RWPE2 (cell line): ENCODE results near the gene CNOT1.

Experiments
- ATAC-seq: fragments of 200-7000 bp; cut with Tn5 transposase; 3 replicates; pipeline ENCODE4 v1.9.1; 2021; ENCODE audit warnings: low read depth
- DNase-seq: peaks from one replicate; pipeline ENCODE4 v3.0.0-alpha.2; 2020; ENCODE audit warnings: low spot score
- H3K27ac ChIP-seq: fragments of 450-650 bp; 2 replicates; pipeline ENCODE4 v1.5.1; 2017; ENCODE audit warnings: mild to moderate bottlenecking; ENCODE audit not compliant: poor library complexity, severe bottlenecking
- H3K27me3 ChIP-seq: fragments of 250-450 bp; sonication (Bioruptor Pico); 2 replicates; pipeline ENCODE4 v1.5.1; 2021; ENCODE audit warnings: mild to moderate bottlenecking, moderate library complexity; ENCODE audit not compliant: insufficient read depth, poor library complexity, severe bottlenecking
- H3K36me3 ChIP-seq: fragments of 250-450 bp; sonication (Bioruptor Pico); 2 replicates; pipeline ENCODE4 v1.5.1; 2020; ENCODE audit warnings: low read depth, mild to moderate bottlenecking, moderate library complexity
- H3K4me1 ChIP-seq: fragments of 250-450 bp; sonication (Bioruptor Pico); 2 replicates; pipeline ENCODE4 v1.5.1; 2021; ENCODE audit warnings: mild to moderate bottlenecking, moderate library complexity; ENCODE audit not compliant: insufficient read depth, poor library complexity, severe bottlenecking
- H3K4me3 ChIP-seq: fragments of 250-450 bp; sonication (Bioruptor Pico); 2 replicates; pipeline ENCODE4 v1.5.1; 2021; ENCODE audit warnings: mild to moderate bottlenecking, moderate library complexity; ENCODE audit not compliant: severe bottlenecking
- H3K9me3 ChIP-seq: fragments of 250-450 bp; sonication (Bioruptor Pico); 2 replicates; pipeline ENCODE4 v1.5.1; 2021; ENCODE audit warnings: mild to moderate bottlenecking, moderate library complexity; ENCODE audit not compliant: severe bottlenecking
- CTCF ChIP-seq: fragments of 450-650 bp; IDR thresholded peaks from one replicate; pipeline ENCODE4 v1.5.1; 2017; ENCODE audit warnings: mild to moderate bottlenecking, moderate library complexity; ENCODE audit not compliant: poor library complexity, severe bottlenecking

CNOT1 gene

GRCh38 chr16:58513874-58514273 lies 115.8 kb downstream of the CNOT1 start:
- no peak overlapping the region for H3K4me3 ChIP-seq
- no peak overlapping the region for H3K27ac ChIP-seq
- H3K36me3 ChIP-seq, result peaks cover 26% of the 10 kb centered on the region

GRCh38 chr16:58511933-58512815 lies 117.5 kb downstream of the CNOT1 start:
- no peaks in the 10 kb centered on the region for H3K9me3 ChIP-seq
- ATAC-seq (no peak), DNase-seq (peak; percentile 81)

More at GRCh38 chr16:58513874-58514273, 115.8 kb downstream of the CNOT1 start:
- DNase-seq (no peak), ATAC-seq (no peak)
- TF ChIP-seq CTCF, result no peak
- Histone ChIP-seq H3K27me3 (no peaks in the 10 kb centered on the region), H3K9me3 (no peaks in the 10 kb centered on the region), H3K4me1 (peaks cover 9% of the 10 kb centered on the region)

GRCh38 chr16:58510776-58511628 lies 118.6 kb downstream of the CNOT1 start:
- Histone ChIP-seq H3K36me3 (no peaks in the 10 kb centered on the region), H3K9me3 (no peaks in the 10 kb centered on the region), H3K4me1 (peaks cover 3% of the 10 kb centered on the region), H3K27me3 (no peaks in the 10 kb centered on the region), H3K4me3 (no peak overlapping the region), H3K27ac (no peak overlapping the region)
- no peak for ATAC-seq
- no peak for TF ChIP-seq CTCF
- DNase-seq, result peak; percentile 65

More at GRCh38 chr16:58511933-58512815, 117.5 kb downstream of the CNOT1 start:
- Histone ChIP-seq H3K27ac (no peak overlapping the region), H3K27me3 (no peaks in the 10 kb centered on the region), H3K4me3 (no peak overlapping the region), H3K4me1 (peaks cover 9% of the 10 kb centered on the region), H3K36me3 (peaks cover 9% of the 10 kb centered on the region)
- TF ChIP-seq CTCF, result peak; percentile 83

GRCh38 chr16:58510097-58510775 lies 119.4 kb downstream of the CNOT1 start:
- no peaks in the 10 kb centered on the region for H3K27me3 ChIP-seq
- no peak for ATAC-seq
- no peak overlapping the region for H3K27ac ChIP-seq
- TF ChIP-seq CTCF, result no peak
- peaks cover 3% of the 10 kb centered on the region for H3K4me1 ChIP-seq
- DNase-seq, result no peak
- H3K36me3 ChIP-seq, result no peaks in the 10 kb centered on the region
- no peaks in the 10 kb centered on the region for H3K9me3 ChIP-seq
- no peak overlapping the region for H3K4me3 ChIP-seq
